ENCODE measurements around the gene G3BP1. TPM values are rescaled to one million over a fixed set of nuclear protein-coding genes. Genes with fewer than 3 reads are reported as not detected.

Gene G3BP1
- total RNA-seq, 2 experiments from 2014 or later, result 192 to 279 TPM

GRCh38 chr5:151758430-151759241 lies 13.1 kb upstream of the G3BP1 start, which contains the start of gene ATOX1:
Gene ATOX1 (minus strand): TSS chr5:151758631. CDS start chr5:151758551, 80 bp downstream.
- H3K27ac Mint-ChIP-seq, result peak within 1 kb of the TSS; percentile 90
- no peaks in the 10 kb centered on the region for H3K27me3 Mint-ChIP-seq
- CTCF ChIA-PET, result interaction anchor here (0.6 to 6.1 kb wide), 5 partner anchors 13 to 311 kb away, joined by 3 to 33 read pairs (median 6); partner anchors contain the start of genes G3BP1 and SLC36A1
- ATAC-seq, result peak; percentile 98
- H3K4me1 Mint-ChIP-seq, result peaks cover 31% of the 10 kb centered on the region
- peaks cover 4% of the 10 kb centered on the region for H3K36me3 Mint-ChIP-seq
- peak; percentile 93 for DNase-seq
- peak within 1 kb of the TSS; percentile 90 for H3K4me3 Mint-ChIP-seq
- H3K9me3 Mint-ChIP-seq (ENCODE audit: low read depth), result no peaks in the 10 kb centered on the region

- DNase-seq (no peak), ATAC-seq (no peak)
- no peak overlapping the region for H3K4me3 Mint-ChIP-seq
- no peak overlapping the region for H3K27ac Mint-ChIP-seq
- CTCF ChIA-PET, result interaction anchor here (1.3 to 2.4 kb wide), 3 partner anchors 9 to 106 kb away, joined by 3 to 10 read pairs (median 4); no protein-coding TSS in a partner anchor
- peaks cover 3% of the 10 kb centered on the region for H3K4me1 Mint-ChIP-seq
- no peaks in the 10 kb centered on the region for H3K27me3 Mint-ChIP-seq
- no peaks in the 10 kb centered on the region for H3K36me3 Mint-ChIP-seq
- no peaks in the 10 kb centered on the region for H3K9me3 Mint-ChIP-seq (ENCODE audit: low read depth)
Measured at GRCh38 chr5:151764801-151765200, 7.0 kb upstream of the G3BP1 start.

- Mint-ChIP-seq H3K36me3 (no peaks in the 10 kb centered on the region), H3K27me3 (no peaks in the 10 kb centered on the region), H3K9me3 (ENCODE audit: low read depth) (no peaks in the 10 kb centered on the region), H3K4me3 (no peak overlapping the region), H3K4me1 (peaks cover 7% of the 10 kb centered on the region), H3K27ac (no peak overlapping the region)
- CTCF ChIA-PET, result interaction anchor here (1.2 kb wide), 2 partner anchors 106 to 108 kb away, joined by 3 to 4 read pairs; no protein-coding TSS in a partner anchor
- DNase-seq (no peak), ATAC-seq (no peak)
Measured at GRCh38 chr5:151766975-151767374, 4.8 kb upstream of the G3BP1 start.

GRCh38 chr5:151770383-151771258 lies 1.1 kb upstream of the G3BP1 start:
- Mint-ChIP-seq H3K4me1 (peaks cover 26% of the 10 kb centered on the region), H3K27ac (no peak overlapping the region), H3K9me3 (ENCODE audit: low read depth) (no peaks in the 10 kb centered on the region), H3K27me3 (no peaks in the 10 kb centered on the region), H3K4me3 (no peak overlapping the region), H3K36me3 (peaks cover 17% of the 10 kb centered on the region)
- DNase-seq (peak; percentile 48), ATAC-seq (peak; percentile 32)
- CTCF ChIA-PET, result interaction anchor here (0.6 to 6.4 kb wide), 24 partner anchors 9 to 558 kb away, joined by 3 to 51 read pairs (median 4); partner anchors contain the start of genes ATOX1, CCDC69 and SLC36A1

- CTCF ChIA-PET, result interaction anchor here (1.2 to 6.4 kb wide), 10 partner anchors 12 to 548 kb away, joined by 3 to 51 read pairs (median 18); partner anchors contain the start of genes ATOX1, CCDC69 and SLC36A1
- Mint-ChIP-seq H3K9me3 (ENCODE audit: low read depth) (no peaks in the 10 kb centered on the region), H3K36me3 (peaks cover 27% of the 10 kb centered on the region), H3K4me3 (peak overlapping the region; percentile 83), H3K27ac (peak overlapping the region; percentile 92), H3K4me1 (peaks cover 39% of the 10 kb centered on the region), H3K27me3 (no peaks in the 10 kb centered on the region)
- DNase-seq (peak; percentile 73), ATAC-seq (peak; percentile 4)
Measured at GRCh38 chr5:151772029-151772845, 483 bp downstream of the G3BP1 start.

- Mint-ChIP-seq H3K27me3 (no peaks in the 10 kb centered on the region), H3K27ac (peak overlapping the region; percentile 92), H3K9me3 (ENCODE audit: low read depth) (no peaks in the 10 kb centered on the region), H3K4me1 (peaks cover 46% of the 10 kb centered on the region), H3K4me3 (peak overlapping the region; percentile 83), H3K36me3 (peaks cover 35% of the 10 kb centered on the region)
- ATAC-seq (no peak), DNase-seq (no peak)
- CTCF ChIA-PET, result interaction anchor here (1.2 to 6.4 kb wide), 7 partner anchors 7 to 325 kb away, joined by 3 to 51 read pairs (median 20); partner anchors contain the start of genes ATOX1 and SLC36A1
Measured at GRCh38 chr5:151772846-151773561, 1.2 kb downstream of the G3BP1 start.

- CTCF ChIA-PET, result interaction anchor here (1.2 to 6.4 kb wide), 9 partner anchors 8 to 326 kb away, joined by 3 to 51 read pairs (median 5); partner anchors contain the start of gene SLC36A1
- ATAC-seq (no peak), DNase-seq (no peak)
- H3K4me3 Mint-ChIP-seq, result peak overlapping the region; percentile 83
- H3K4me1 Mint-ChIP-seq, result peaks cover 49% of the 10 kb centered on the region
- peaks cover 41% of the 10 kb centered on the region for H3K36me3 Mint-ChIP-seq
- no peaks in the 10 kb centered on the region for H3K9me3 Mint-ChIP-seq (ENCODE audit: low read depth)
- no peaks in the 10 kb centered on the region for H3K27me3 Mint-ChIP-seq
- H3K27ac Mint-ChIP-seq, result peak overlapping the region; percentile 71
Measured at GRCh38 chr5:151773951-151774350, 2.2 kb downstream of the G3BP1 start.

- Mint-ChIP-seq H3K4me1 (peaks cover 57% of the 10 kb centered on the region), H3K27me3 (no peaks in the 10 kb centered on the region), H3K36me3 (peaks cover 45% of the 10 kb centered on the region), H3K4me3 (peak overlapping the region; percentile 83), H3K27ac (no peak overlapping the region), H3K9me3 (ENCODE audit: low read depth) (no peaks in the 10 kb centered on the region)
- ATAC-seq (no peak), DNase-seq (no peak)
- CTCF ChIA-PET, result interaction anchor here (0.8 to 6.4 kb wide), 6 partner anchors 10 to 123 kb away, joined by 3 to 51 read pairs (median 4); no protein-coding TSS in a partner anchor
Measured at GRCh38 chr5:151775025-151775606, 3.4 kb downstream of the G3BP1 start.

- Mint-ChIP-seq H3K27ac (no peak overlapping the region), H3K36me3 (peaks cover 44% of the 10 kb centered on the region)
Measured at GRCh38 chr5:151779531-151780125, 7.9 kb downstream of the G3BP1 start.

GRCh38 chr5:151780348-151780747 lies 8.6 kb downstream of the G3BP1 start:
- no peak overlapping the region for H3K4me3 Mint-ChIP-seq
- H3K4me1 Mint-ChIP-seq, result peaks cover 73% of the 10 kb centered on the region
- no peaks in the 10 kb centered on the region for H3K27me3 Mint-ChIP-seq
- CTCF ChIA-PET, result no interaction called here
- DNase-seq (no peak), ATAC-seq (no peak)
- H3K36me3 Mint-ChIP-seq, result peaks cover 40% of the 10 kb centered on the region
- H3K27ac Mint-ChIP-seq, result no peak overlapping the region
- no peaks in the 10 kb centered on the region for H3K9me3 Mint-ChIP-seq (ENCODE audit: low read depth)

More at GRCh38 chr5:151779531-151780125, 7.9 kb downstream of the G3BP1 start:
- ATAC-seq (no peak), DNase-seq (no peak)
- Mint-ChIP-seq H3K4me3 (no peak overlapping the region), H3K4me1 (peaks cover 75% of the 10 kb centered on the region), H3K27me3 (no peaks in the 10 kb centered on the region), H3K9me3 (ENCODE audit: low read depth) (no peaks in the 10 kb centered on the region)
- CTCF ChIA-PET, result no interaction called here

- no peak overlapping the region for H3K4me3 Mint-ChIP-seq
- H3K4me1 Mint-ChIP-seq, result peaks cover 70% of the 10 kb centered on the region
- H3K27me3 Mint-ChIP-seq, result no peaks in the 10 kb centered on the region
- CTCF ChIA-PET, result no interaction called here
- H3K9me3 Mint-ChIP-seq (ENCODE audit: low read depth), result no peaks in the 10 kb centered on the region
- H3K27ac Mint-ChIP-seq, result no peak overlapping the region
- H3K36me3 Mint-ChIP-seq, result peaks cover 35% of the 10 kb centered on the region
- ATAC-seq, result no peak
- no peak for DNase-seq
Measured at GRCh38 chr5:151781201-151781600, 9.4 kb downstream of the G3BP1 start.
